Measurements from ENCODE around the gene STK11IP. TPM values are rescaled to one million over a fixed set of nuclear protein-coding genes. Genes with fewer than 3 reads are reported as not detected.
A peak's percentile ranks its signal among the peaks of the same experiment; 100 is the strongest.

STK11IP gene
- total and polyA plus RNA-seq, 10 of the 15 experiments (the other 5 are each of a cell fraction or from before 2014, with no cell fraction given): 0.42 to 24.0 (median 11.4) TPM

DNA sequence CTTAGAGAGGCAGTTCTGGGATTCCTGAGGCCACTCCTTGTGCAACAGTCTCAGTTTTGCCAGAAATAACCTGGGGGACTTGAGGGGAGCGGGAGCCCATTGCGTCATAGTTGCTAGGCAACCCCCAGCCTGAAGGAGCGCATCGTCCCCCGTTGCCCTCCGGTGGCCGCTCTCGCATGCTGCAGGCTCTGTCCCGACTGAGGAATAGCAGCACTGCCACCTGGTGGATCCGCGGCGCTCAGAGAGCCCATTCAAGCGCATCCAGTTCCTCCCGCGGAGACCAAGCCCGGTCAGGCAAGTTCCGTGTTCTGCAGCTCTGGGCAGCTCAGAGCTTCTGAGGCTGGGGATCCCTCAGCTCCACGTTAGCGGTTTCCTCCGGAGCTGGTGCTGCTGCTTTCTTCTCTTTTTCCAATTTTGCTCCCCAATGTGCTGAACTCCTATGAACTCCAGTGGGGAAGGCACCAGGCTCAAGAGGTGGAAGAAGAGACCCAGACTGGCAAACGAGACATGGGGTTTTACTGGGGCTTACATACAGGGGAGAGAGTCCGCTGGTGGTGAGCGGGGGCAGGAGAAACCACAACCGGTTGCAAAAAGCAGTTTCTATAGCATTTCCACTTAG, 44.9 kb downstream of the STK11IP start:
- no peaks in the 10 kb centered on the region for H4K20me1 ChIP-seq (ENCODE audit: control insufficient read depth, insufficient read depth)
- no peaks in the 10 kb centered on the region for H3K36me3 ChIP-seq (ENCODE audit: control insufficient read depth in 2 of 2, insufficient read depth in 2 of 2, low read length in 1 of 2)
- H3K4me3 ChIP-seq: peak overlapping the region; percentile 24; the same call in 1 of the 2 replicates
- H3K4me2 ChIP-seq (ENCODE audit: control insufficient read depth, insufficient read depth): peak overlapping the region; percentile 92
- POLR2A ChIA-PET: interaction anchor here (1.8 kb wide), 1 partner anchor 45 kb away, joined by 4 read pairs; the partner anchor contains the start of gene STK11IP
- FAIRE-seq: peak; percentile 98
- SMC1A ChIA-PET (ENCODE audit: uncharacterized antibody, unreplicated experiment): interaction anchor here (0.7 to 3.0 kb wide), 11 partner anchors 9 to 172 kb away, joined by 3 to 17 read pairs (median 4); partner anchors contain the start of gene STK11IP
- H3K27ac ChIP-seq (ENCODE audit: control insufficient read depth, insufficient read depth): 0 out of 2 replicates have a peak overlapping the region, but pooled peaks have one; percentile 37
- H3K9me3 ChIP-seq (replicated peaks; ENCODE audit: control insufficient read depth, insufficient read depth, low read length): no peaks in the 10 kb centered on the region
- peaks cover 13% of the 10 kb centered on the region for H3K4me1 ChIP-seq (ENCODE audit: control insufficient read depth, insufficient read depth, low read length)
- no peaks in the 10 kb centered on the region for H3K79me2 ChIP-seq (ENCODE audit: control insufficient read depth, insufficient read depth, low read length)
- RAD21 ChIA-PET (ENCODE audit: unreplicated experiment): interaction anchor here (0.6 to 2.5 kb wide), 9 partner anchors 11 to 144 kb away, joined by 3 to 25 read pairs (median 5); partner anchors contain the start of genes GMPPA, STK11IP and TMEM198
- no peak overlapping the region; the same call in 1 of the 2 replicates for H3K9ac ChIP-seq (ENCODE audit: control insufficient read depth, insufficient read depth, low read length)
- no peaks in the 10 kb centered on the region for H3K27me3 ChIP-seq (replicated peaks in 1 of 2; ENCODE audit: control insufficient read depth in 2 of 2, insufficient read depth in 2 of 2, low read length in 1 of 2)
- CTCF ChIA-PET: interaction anchor here (0.7 to 6.0 kb wide), 23 partner anchors 9 to 240 kb away, joined by 3 to 68 read pairs (median 5); partner anchors contain the start of genes CHPF, GMPPA, STK11IP and TMEM198
- peak; percentile 73 for DNase-seq (ENCODE audit: low read depth, low spot score)
- under 1% methylated on average over 24 of the region's 24 CpGs for WGBS (ENCODE audit: insufficient coverage, insufficient replicate concordance, low lambda C conversion rate, missing lambda C conversion rate)
- H2AFZ ChIP-seq (ENCODE audit: control insufficient read depth, low read depth, low read length): peak overlapping the region; percentile 94
- intact Hi-C loops (cut with micrococcal nuclease; ENCODE audit: unreplicated experiment): loop anchor here (1.0 kb wide), 2 partner anchors 47 to 101 kb away; no protein-coding TSS in a partner anchor
- ATAC-seq: peak; percentile 99
- BruUV-seq (replicated peaks): no TSS peak
- in situ Hi-C loops (cut with MboI): no loop called here
- TF ChIP-seq PML (IDR thresholded peaks at IDR 0.05; ENCODE audit: low read length) (no peak), ZBTB11 (CRISPR knock-in tag; IDR thresholded peaks at IDR 0.05) (no peak), E4F1 (IDR thresholded peaks at IDR 0.05; ENCODE audit: borderline replicate concordance, partially characterized antibody) (peak; percentile 21), STAT1 (conservative IDR thresholded peaks at IDR 0.05) (no peak), MTA3 (IDR thresholded peaks at IDR 0.05; ENCODE audit: borderline replicate concordance, low read length) (no peak), CHD2 (IDR thresholded peaks at IDR 0.05; ENCODE audit: borderline replicate concordance, low read depth, low read length) (peak; percentile 80), NFIC (IDR thresholded peaks at IDR 0.05; ENCODE audit: low read depth, low read length) (no peak)
- TF ChIP-seq, protein P1, sequence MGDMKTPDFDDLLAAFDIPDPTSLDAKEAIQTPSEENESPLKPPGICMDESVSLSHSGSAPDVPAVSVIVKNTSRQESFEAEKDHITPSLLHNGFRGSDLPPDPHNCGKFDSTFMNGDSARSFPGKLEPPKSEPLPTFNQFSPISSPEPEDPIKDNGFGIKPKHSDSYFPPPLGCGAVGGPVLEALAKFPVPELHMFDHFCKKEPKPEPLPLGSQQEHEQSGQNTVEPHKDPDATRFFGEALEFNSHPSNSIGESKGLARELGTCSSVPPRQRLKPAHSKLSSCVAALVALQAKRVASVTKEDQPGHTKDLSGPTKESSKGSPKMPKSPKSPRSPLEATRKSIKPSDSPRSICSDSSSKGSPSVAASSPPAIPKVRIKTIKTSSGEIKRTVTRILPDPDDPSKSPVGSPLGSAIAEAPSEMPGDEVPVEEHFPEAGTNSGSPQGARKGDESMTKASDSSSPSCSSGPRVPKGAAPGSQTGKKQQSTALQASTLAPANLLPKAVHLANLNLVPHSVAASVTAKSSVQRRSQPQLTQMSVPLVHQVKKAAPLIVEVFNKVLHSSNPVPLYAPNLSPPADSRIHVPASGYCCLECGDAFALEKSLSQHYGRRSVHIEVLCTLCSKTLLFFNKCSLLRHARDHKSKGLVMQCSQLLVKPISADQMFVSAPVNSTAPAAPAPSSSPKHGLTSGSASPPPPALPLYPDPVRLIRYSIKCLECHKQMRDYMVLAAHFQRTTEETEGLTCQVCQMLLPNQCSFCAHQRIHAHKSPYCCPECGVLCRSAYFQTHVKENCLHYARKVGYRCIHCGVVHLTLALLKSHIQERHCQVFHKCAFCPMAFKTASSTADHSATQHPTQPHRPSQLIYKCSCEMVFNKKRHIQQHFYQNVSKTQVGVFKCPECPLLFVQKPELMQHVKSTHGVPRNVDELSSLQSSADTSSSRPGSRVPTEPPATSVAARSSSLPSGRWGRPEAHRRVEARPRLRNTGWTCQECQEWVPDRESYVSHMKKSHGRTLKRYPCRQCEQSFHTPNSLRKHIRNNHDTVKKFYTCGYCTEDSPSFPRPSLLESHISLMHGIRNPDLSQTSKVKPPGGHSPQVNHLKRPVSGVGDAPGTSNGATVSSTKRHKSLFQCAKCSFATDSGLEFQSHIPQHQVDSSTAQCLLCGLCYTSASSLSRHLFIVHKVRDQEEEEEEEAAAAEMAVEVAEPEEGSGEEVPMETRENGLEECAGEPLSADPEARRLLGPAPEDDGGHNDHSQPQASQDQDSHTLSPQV (IDR thresholded peaks at IDR 0.05): peak; percentile 87; the same call in 1 of the 2 replicates
- TF ChIP-seq, protein P2, sequence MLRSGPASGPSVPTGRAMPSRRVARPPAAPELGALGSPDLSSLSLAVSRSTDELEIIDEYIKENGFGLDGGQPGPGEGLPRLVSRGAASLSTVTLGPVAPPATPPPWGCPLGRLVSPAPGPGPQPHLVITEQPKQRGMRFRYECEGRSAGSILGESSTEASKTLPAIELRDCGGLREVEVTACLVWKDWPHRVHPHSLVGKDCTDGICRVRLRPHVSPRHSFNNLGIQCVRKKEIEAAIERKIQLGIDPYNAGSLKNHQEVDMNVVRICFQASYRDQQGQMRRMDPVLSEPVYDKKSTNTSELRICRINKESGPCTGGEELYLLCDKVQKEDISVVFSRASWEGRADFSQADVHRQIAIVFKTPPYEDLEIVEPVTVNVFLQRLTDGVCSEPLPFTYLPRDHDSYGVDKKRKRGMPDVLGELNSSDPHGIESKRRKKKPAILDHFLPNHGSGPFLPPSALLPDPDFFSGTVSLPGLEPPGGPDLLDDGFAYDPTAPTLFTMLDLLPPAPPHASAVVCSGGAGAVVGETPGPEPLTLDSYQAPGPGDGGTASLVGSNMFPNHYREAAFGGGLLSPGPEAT (IDR thresholded peaks at IDR 0.05; ENCODE audit: low read depth): 0 out of 2 replicates have a peak, but pooled peaks have one; percentile 16
